WERI-Rb-1 (cell line): ENCODE measurements around the gene MAD1L1.

Experiments
- DNase-seq: peaks from one replicate; pipeline ENCODE4 v3.0.0-alpha.2; 2020
- H3K27ac ChIP-seq: fragments of 250-450 bp; sonication (Bioruptor Pico); 2 replicates; pipeline ENCODE4 v1.5.1; 2020; ENCODE audit warnings: mild to moderate bottlenecking, moderate library complexity
- H3K27me3 ChIP-seq: fragments of 250-450 bp; sonication (Bioruptor Pico); 2 replicates; pipeline ENCODE4 v1.5.1; 2021; ENCODE audit warnings: mild to moderate bottlenecking, low read depth, moderate library complexity; ENCODE audit not compliant: insufficient read depth, severe bottlenecking
- H3K36me3 ChIP-seq: fragments of 250-450 bp; sonication (Bioruptor Pico); 2 replicates; pipeline ENCODE4 v1.5.1; 2020; ENCODE audit warnings: mild to moderate bottlenecking, moderate library complexity
- H3K4me3 ChIP-seq: 2 replicates; pipeline ENCODE4 v1.5.1; 2011; ENCODE audit warnings: low read depth, mild to moderate bottlenecking, control low read depth, low read length
- H3K9me3 ChIP-seq: fragments of 250-450 bp; sonication (Bioruptor Pico); 2 replicates; pipeline ENCODE4 v1.5.1; 2021; ENCODE audit warnings: mild to moderate bottlenecking, moderate library complexity; ENCODE audit not compliant: severe bottlenecking
- TF ChIP-seq, protein P1 (sequence below): IDR thresholded peaks from 2 replicates; pipeline ENCODE4 v1.5.1; 2011; ENCODE audit warnings: low read depth, mild to moderate bottlenecking, control low read depth, inconsistent platforms, low read length

Gene MAD1L1

DNA sequence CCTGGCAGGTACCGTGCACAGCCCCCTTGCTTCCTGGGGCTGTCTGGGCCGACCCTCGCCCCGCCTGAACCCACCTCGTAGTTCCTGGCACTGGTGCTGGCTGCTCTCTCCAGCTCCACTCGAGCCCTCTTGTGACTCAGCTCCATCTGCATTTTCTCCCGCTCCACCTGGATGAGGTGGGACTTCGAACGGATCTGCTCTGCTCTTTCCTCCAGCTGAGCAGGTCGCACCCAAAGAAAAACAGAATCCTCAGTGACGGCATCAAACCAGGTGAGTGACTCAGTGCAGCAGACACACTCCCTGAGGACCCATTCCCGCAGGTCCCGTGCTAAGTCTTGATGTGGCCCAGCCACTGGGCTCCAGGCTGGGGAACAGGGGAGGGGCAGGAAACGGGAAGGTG is 7.4 kb downstream of the MAD1L1 start:
- no peak for DNase-seq
- no peak overlapping the region for H3K27ac ChIP-seq
- no peaks in the 10 kb centered on the region for H3K27me3 ChIP-seq
- H3K4me3 ChIP-seq, result no peak overlapping the region
- peaks cover 69% of the 10 kb centered on the region for H3K36me3 ChIP-seq
- TF ChIP-seq, protein P1, sequence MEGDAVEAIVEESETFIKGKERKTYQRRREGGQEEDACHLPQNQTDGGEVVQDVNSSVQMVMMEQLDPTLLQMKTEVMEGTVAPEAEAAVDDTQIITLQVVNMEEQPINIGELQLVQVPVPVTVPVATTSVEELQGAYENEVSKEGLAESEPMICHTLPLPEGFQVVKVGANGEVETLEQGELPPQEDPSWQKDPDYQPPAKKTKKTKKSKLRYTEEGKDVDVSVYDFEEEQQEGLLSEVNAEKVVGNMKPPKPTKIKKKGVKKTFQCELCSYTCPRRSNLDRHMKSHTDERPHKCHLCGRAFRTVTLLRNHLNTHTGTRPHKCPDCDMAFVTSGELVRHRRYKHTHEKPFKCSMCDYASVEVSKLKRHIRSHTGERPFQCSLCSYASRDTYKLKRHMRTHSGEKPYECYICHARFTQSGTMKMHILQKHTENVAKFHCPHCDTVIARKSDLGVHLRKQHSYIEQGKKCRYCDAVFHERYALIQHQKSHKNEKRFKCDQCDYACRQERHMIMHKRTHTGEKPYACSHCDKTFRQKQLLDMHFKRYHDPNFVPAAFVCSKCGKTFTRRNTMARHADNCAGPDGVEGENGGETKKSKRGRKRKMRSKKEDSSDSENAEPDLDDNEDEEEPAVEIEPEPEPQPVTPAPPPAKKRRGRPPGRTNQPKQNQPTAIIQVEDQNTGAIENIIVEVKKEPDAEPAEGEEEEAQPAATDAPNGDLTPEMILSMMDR, result no peak
- H3K9me3 ChIP-seq, result no peaks in the 10 kb centered on the region

DNA sequence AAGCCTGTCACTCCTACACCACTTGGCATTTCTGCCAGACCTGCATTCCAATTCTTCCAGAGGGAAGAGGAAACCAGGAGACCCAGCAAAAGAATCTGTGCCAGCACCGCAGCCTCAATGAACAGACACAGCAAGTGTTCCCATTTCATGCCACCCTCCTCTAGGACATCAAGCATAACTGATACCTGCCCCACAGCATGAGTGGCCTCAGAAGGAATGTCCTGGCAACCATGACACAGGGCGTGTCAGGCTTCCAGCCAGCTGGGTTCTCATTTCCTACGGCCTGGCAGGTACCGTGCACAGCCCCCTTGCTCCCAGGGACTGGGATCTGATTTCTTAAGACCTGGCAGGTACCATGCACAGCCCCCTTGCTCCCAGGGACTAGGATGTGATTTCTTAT is 7.8 kb downstream of the MAD1L1 start:
- Histone ChIP-seq H3K9me3 (no peaks in the 10 kb centered on the region), H3K27ac (no peak overlapping the region), H3K27me3 (no peaks in the 10 kb centered on the region), H3K4me3 (no peak overlapping the region), H3K36me3 (peaks cover 65% of the 10 kb centered on the region)
- TF ChIP-seq, protein P1, result no peak
- DNase-seq, result no peak

DNA sequence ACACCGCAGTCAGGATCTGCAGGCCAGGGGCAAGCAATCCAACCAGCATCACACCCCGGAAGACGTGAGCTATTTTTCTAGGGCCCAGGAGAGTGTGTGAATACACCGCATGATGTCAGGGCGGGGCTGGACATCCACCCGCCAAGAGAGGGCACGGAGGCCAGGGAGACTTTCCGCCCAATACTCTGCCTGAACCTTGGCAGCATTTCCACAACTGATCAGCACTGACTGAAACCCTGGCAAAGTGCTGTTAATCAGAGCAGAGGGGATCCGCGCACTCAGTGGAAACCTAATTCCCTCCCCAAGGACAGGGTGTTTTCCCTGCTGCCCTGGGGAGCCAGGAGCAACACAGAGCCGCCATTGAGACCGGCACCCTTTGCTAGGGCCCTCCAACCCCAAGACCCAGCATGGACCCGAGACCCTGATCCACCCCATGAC is 8.2 kb downstream of the MAD1L1 start:
- TF ChIP-seq, protein P1, result no peak
- no peaks in the 10 kb centered on the region for H3K27me3 ChIP-seq
- peaks cover 61% of the 10 kb centered on the region for H3K36me3 ChIP-seq
- DNase-seq, result no peak
- H3K27ac ChIP-seq, result no peak overlapping the region
- no peaks in the 10 kb centered on the region for H3K9me3 ChIP-seq
- no peak overlapping the region for H3K4me3 ChIP-seq

DNA sequence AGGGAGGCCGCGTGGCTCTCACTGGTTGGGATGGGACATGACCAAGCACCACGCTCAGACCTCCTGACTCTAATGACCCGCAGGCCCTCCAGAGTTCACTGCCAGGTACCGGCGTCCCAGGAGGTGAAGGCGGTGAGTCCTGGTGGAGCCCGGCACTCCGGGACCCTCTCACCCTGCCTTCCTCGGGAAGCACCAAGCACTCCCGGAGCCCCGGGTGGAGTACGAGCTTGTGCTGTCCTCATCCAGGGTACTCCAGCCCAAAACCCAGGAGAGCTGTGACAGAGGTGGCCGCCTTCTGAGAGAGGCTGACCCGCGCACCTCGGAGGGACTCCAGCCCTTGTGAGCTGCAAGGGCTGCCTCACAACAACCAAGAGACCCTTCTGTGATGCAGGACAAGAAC is 9.4 kb downstream of the MAD1L1 start:
- no peak for DNase-seq
- no peaks in the 10 kb centered on the region for H3K9me3 ChIP-seq
- H3K4me3 ChIP-seq, result no peak overlapping the region
- no peak overlapping the region for H3K27ac ChIP-seq
- peaks cover 59% of the 10 kb centered on the region for H3K36me3 ChIP-seq
- no peaks in the 10 kb centered on the region for H3K27me3 ChIP-seq
- TF ChIP-seq, protein P1, result no peak

DNA sequence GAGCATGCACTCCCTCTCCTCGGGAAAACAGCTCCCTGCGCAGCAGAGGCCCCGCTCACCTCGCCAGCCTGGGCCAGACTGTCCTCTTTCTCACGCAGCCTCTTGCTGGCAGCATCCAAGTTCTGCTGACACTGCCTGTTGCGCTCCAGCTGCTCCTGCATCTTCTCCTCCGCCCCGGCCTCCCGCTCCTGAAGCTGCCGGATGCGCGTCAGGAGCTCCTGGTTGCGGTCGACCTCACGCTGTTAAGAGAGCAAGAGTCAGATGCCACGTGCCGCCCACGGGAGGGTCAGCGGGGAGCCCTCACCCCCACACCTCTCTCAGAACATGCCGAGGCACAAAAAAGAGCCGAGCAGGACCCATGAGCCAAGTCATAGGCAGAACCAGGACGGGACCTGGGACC is 10.2 kb downstream of the MAD1L1 start:
- TF ChIP-seq, protein P1, result no peak
- no peak overlapping the region for H3K4me3 ChIP-seq
- H3K36me3 ChIP-seq, result peaks cover 60% of the 10 kb centered on the region
- no peaks in the 10 kb centered on the region for H3K27me3 ChIP-seq
- no peaks in the 10 kb centered on the region for H3K9me3 ChIP-seq
- H3K27ac ChIP-seq, result no peak overlapping the region
- no peak for DNase-seq

DNA sequence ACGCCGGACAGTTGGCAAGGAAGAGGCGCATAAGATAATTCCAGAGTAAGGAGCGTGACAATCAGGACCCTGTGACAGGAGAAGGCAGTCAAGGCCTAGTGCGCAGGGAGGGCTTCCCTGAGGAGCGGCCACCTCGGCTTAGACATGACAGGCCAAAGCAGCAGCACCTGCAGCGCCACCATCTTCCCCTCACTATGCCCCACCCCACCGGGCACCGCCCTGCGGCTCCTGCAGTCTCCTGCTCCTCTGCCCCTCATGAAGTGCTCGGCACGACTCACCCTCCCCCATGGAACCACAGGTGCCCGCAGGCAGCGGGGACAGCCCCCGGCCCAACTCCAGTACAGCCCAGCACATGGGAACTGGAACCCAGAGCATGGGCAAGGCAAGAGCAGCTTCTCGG is 11.8 kb downstream of the MAD1L1 start:
- H3K9me3 ChIP-seq, result no peaks in the 10 kb centered on the region
- no peak overlapping the region for H3K27ac ChIP-seq
- no peaks in the 10 kb centered on the region for H3K27me3 ChIP-seq
- H3K4me3 ChIP-seq, result no peak overlapping the region
- no peak for DNase-seq
- TF ChIP-seq, protein P1, result no peak
- H3K36me3 ChIP-seq, result peaks cover 60% of the 10 kb centered on the region
